Fibroblast of mammary gland (primary cell): ENCODE data around the gene GNAZ.
A peak's percentile ranks its signal among the peaks of the same experiment; 100 is the strongest.

Experiments used
- DNase-seq: peaks from one replicate; pipeline ENCODE4 v3.0.0-alpha.2; 2010; ENCODE audit warnings: low read depth
- H3K4me3 ChIP-seq: 2 replicates; pipeline ENCODE4 v1.5.1; 2011; ENCODE audit warnings: low read depth, mild to moderate bottlenecking, low read length, moderate library complexity; ENCODE audit not compliant: control insufficient read depth
- TF ChIP-seq, protein P1 (sequence below): conservative IDR thresholded peaks from 2 replicates; pipeline ENCODE4 v1.5.1; 2011; ENCODE audit warnings: low read depth, low read length, inconsistent platforms; ENCODE audit not compliant: control insufficient read depth, insufficient read depth

Gene GNAZ

DNA sequence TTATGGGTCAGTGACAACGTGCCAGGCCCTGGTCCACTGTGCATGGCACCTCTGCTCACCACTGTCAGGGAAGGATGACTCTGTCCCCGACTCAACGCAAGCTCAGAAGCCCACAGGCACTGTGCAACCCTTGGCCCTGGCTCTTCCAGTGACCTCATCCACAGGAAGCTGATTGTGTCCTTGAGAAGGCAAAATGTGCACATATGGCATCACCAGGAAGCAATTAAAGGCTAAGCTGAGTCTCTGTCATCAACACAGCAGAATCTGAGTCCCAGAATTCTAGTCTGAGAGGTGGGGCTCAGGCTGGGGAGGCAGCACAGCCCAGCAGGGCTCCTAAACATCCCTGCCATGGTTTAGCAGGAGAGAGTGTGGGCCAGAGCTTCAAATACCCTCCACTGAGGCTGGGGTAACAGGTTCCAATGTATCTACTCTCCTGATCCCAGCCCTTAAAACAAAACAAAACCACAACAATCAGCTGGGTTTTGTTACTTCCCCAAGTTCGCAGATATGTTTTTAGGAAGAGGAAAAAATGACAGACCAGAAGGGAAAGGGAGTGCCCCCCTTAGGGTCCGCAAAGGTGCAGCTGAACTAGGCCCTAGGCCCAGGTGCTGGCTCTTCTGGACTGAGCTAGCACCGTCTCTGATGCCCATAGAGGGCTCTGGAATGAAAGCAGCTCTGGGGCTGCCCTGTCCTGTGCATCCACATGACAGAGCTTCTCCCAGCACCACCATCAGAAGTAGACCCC is 33.5 kb upstream of the GNAZ start:
- TF ChIP-seq, protein P1, sequence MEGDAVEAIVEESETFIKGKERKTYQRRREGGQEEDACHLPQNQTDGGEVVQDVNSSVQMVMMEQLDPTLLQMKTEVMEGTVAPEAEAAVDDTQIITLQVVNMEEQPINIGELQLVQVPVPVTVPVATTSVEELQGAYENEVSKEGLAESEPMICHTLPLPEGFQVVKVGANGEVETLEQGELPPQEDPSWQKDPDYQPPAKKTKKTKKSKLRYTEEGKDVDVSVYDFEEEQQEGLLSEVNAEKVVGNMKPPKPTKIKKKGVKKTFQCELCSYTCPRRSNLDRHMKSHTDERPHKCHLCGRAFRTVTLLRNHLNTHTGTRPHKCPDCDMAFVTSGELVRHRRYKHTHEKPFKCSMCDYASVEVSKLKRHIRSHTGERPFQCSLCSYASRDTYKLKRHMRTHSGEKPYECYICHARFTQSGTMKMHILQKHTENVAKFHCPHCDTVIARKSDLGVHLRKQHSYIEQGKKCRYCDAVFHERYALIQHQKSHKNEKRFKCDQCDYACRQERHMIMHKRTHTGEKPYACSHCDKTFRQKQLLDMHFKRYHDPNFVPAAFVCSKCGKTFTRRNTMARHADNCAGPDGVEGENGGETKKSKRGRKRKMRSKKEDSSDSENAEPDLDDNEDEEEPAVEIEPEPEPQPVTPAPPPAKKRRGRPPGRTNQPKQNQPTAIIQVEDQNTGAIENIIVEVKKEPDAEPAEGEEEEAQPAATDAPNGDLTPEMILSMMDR: no peak
- DNase-seq: peak; percentile 47
- no peak overlapping the region for H3K4me3 ChIP-seq

DNA sequence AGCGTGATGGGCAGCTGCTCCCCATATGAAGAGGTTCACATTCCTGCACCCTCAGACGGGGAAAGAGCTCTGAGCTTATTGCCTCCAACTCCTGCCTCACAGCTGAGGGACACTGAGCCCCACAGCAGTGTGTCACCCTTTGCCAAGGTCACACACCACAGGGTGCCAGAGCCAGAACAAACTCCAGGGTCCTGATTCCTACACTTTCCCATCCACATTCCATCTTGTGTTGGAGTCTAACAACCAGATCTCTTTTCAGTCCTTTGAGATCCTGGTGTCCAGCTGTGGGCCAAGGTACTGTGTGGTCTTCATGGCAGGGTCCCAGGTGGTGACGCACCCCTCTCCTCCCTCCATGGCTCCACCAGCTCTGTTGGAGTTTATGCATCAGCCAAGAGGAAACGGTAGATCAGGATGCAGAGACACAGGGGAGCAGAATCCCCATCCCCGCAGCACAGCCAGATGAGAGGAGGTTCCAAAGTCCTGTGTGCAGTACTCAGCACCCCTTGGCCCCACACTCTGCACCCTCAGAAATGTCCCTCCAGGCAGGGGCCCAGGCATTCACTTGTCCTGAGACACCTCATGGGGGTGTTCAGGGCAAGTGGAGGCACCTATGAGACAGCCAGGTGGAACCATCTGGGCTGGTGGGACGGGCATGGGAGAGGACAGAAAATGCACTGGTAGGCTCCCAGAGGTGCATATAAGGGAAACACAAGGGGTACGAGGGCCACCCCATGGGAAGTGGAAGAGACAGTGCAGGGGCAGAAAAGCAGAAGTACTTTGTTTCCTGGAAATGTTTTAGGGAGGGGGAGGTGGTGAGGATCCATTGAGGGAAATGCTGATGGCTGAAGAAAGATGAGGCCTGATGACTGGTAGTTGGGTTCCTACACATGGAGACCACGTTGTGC is 32.6 kb upstream of the GNAZ start:
- H3K4me3 ChIP-seq: no peak overlapping the region
- DNase-seq: no peak
- TF ChIP-seq, protein P1: no peak

DNA sequence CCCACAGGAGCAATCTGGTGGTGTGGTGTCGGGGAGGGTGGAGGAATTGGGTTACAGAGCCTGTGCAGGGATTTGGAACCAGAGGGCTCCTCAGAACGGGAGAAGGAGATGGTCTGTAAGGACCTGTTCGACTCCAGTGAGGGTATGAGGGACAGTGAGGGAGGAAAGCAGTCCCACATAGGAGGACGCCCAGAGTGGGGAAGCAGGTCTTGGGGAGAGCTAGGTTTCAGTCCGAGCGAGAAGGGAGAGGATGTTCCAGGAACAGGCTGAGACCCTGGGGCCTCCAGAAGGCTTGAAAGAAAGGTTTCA is 32.0 kb upstream of the GNAZ start:
- H3K4me3 ChIP-seq: no peak overlapping the region
- TF ChIP-seq, protein P1: no peak
- no peak for DNase-seq

DNA sequence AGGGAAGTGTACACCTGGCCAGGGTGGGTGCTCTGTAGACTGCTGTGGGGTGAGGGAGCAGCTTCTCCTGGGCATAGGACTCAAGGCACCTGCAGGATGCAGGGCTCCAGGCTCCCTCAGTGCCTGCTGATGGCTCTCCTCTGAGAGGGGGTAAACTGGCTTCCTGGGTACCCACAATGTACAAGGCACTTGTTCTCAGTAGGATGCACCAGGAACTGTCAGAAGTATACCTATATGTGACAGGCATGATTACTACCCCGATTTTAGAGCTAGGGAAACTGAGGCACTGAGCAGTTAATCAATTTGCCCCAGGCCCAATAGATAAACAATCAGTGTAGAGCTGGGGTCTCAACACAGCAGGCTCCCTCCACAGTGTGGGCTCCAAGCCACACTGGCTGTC is 31.4 kb upstream of the GNAZ start:
- DNase-seq: no peak
- H3K4me3 ChIP-seq: no peak overlapping the region
- TF ChIP-seq, protein P1: no peak

DNA sequence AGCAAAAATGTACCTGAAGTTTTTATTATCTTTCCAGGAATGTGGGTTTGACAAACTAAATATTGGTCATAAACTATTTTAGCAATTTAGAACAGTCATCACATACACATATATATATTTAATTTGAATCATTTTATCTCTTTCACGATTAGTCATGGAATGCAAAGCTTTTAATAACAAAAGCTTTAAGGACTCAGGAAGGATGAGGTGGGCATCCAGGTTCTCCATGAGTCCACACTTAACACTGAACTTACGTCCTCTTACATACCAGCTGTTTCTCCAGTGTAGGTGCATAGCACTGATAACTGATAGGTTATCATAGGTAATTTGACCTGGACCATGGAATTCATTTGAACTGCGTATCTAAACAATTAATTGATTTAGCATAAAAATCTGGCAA is 28.1 kb upstream of the GNAZ start:
- TF ChIP-seq, protein P1: no peak
- DNase-seq: no peak
- no peak overlapping the region for H3K4me3 ChIP-seq

DNA sequence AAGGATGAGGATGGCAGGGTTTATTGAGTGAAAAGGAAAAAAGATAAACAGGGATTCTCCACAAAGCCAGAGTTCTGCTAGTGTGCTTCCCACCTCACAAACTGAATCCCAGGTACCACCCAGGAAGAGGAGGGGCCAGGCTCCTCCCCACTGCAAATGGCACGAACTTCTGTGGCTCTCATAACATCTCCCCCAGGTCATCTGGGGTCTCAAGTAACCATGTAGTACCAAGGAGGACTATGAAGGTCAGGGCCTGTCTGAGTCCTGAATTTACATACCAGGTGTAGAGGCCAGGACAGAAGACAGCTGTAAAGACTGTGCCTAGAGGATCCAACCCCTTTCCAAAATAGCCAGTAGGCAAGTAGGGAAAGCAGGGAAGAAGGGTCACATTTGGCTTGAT is 25.7 kb upstream of the GNAZ start:
- TF ChIP-seq, protein P1: no peak
- H3K4me3 ChIP-seq: no peak overlapping the region
- DNase-seq: no peak
